IMR-90 (cell line): ENCODE results near the gene CDK17. TPM values are rescaled to one million over a fixed set of nuclear protein-coding genes. Genes with fewer than 3 reads are reported as not detected.

Experiments used
- ATAC-seq: fragments of 200-7000 bp; cut with Tn5 transposase; 2 replicates; pipeline ENCODE4 v1.9.1; 2020; ENCODE audit warnings: low read depth, mild to moderate bottlenecking, moderate library complexity
- BruUV-seq: library from RNA; stranded (reverse); fragments of 400-500 nt; replicated peaks from 2 replicates; lab custom pipeline; 2021; lab: Mats Ljungman, UMichigan
- CTCF ChIA-PET: fragments of 300-600 bp; formaldehyde crosslinking; extraction: SDS; loops from one replicate; lab custom pipeline; 2021; ENCODE audit warnings: antibody characterized with exemption; lab: Yijun Ruan, JAX
- POLR2A ChIA-PET: fragments of 300-600 bp; sonication (Branson Sonifier 250); formaldehyde crosslinking; loops from one replicate; lab custom pipeline; 2022; ENCODE audit warnings: antibody characterized with exemption; ENCODE audit not compliant: unreplicated experiment; lab: Charles Lee
- DNase-seq: peaks from one replicate; pipeline ENCODE4 v3.0.0; 2013
- H2AFZ ChIP-seq: replicated peaks from 2 replicates; pipeline ENCODE3; 2013; ENCODE audit warnings: low read length, mild to moderate bottlenecking; ENCODE audit not compliant: poor library complexity
- H2AK5ac ChIP-seq: 2 replicates; pipeline ENCODE4 v1.6.1; 2013; ENCODE audit warnings: low read depth, low read length, inconsistent platforms
- H2AK9ac ChIP-seq: replicated peaks from 2 replicates; pipeline ENCODE3; 2013; ENCODE audit warnings: mild to moderate bottlenecking, low read depth, low read length, moderate library complexity; ENCODE audit not compliant: poor library complexity
- H2BK120ac ChIP-seq: 2 replicates; pipeline ENCODE4 v1.6.1; 2013; ENCODE audit warnings: low read depth, low read length, inconsistent platforms
- H2BK15ac ChIP-seq: 3 replicates; pipeline ENCODE4 v1.6.1; 2013; ENCODE audit warnings: low read depth, low read length, inconsistent platforms
- H2BK20ac ChIP-seq: 2 replicates; pipeline ENCODE4 v1.6.1; 2013; ENCODE audit warnings: low read depth, mild to moderate bottlenecking, inconsistent platforms, low read length, moderate library complexity
- H2BK5ac ChIP-seq: 2 replicates; pipeline ENCODE4 v1.6.1; 2013; ENCODE audit warnings: mild to moderate bottlenecking, low read depth, low read length, inconsistent platforms; ENCODE audit not compliant: poor library complexity, severe bottlenecking
- H3K14ac ChIP-seq: replicated peaks from 2 replicates; pipeline ENCODE4 v1.6.1; 2013; ENCODE audit warnings: low read depth, low read length, inconsistent platforms
- H3K18ac ChIP-seq: 2 replicates; pipeline ENCODE4 v1.6.1; 2013; ENCODE audit warnings: low read depth, low read length, control low read depth
- H3K23ac ChIP-seq: 2 replicates; pipeline ENCODE4 v1.6.1; 2013; ENCODE audit warnings: low read depth, low read length, inconsistent platforms
- H3K27ac ChIP-seq: 2 replicates; pipeline ENCODE4 v1.5.1; 2013; ENCODE audit warnings: mild to moderate bottlenecking, control low read depth, low read length; ENCODE audit not compliant: insufficient read depth
- H3K27me3 ChIP-seq: 2 replicates; pipeline ENCODE4 v1.6.1; 2013; ENCODE audit warnings: low read length; ENCODE audit not compliant: control insufficient read depth, insufficient read depth
- H3K36me3 ChIP-seq: 2 replicates; pipeline ENCODE4 v1.6.1; 2013; ENCODE audit warnings: low read length, mixed read lengths; ENCODE audit not compliant: control insufficient read depth, insufficient read depth
- H3K4ac ChIP-seq: 2 replicates; pipeline ENCODE4 v1.6.1; 2013; ENCODE audit warnings: low read depth, low read length, inconsistent platforms
- H3K4me1 ChIP-seq: 2 replicates; pipeline ENCODE4 v1.6.1; 2013; ENCODE audit warnings: low read length, mixed read lengths; ENCODE audit not compliant: control insufficient read depth, insufficient read depth
- H3K4me2 ChIP-seq: 2 replicates; pipeline ENCODE4 v1.6.1; 2013; ENCODE audit warnings: low read depth, mild to moderate bottlenecking, control low read depth, low read length, moderate library complexity
- H3K4me3 ChIP-seq: 2 replicates; pipeline ENCODE4 v1.5.1; 2013; ENCODE audit warnings: low read depth, mild to moderate bottlenecking, control low read depth, low read length, moderate library complexity; ENCODE audit not compliant: insufficient read depth
- H3K56ac ChIP-seq: 2 replicates; pipeline ENCODE4 v1.6.1; 2013; ENCODE audit warnings: low read length, inconsistent platforms; ENCODE audit not compliant: insufficient read depth; ENCODE audit errors: extremely low read depth
- H3K79me1 ChIP-seq, 2 experiments: 2 replicates each; pipeline ENCODE4 v1.6.1; 2013; ENCODE audit warnings: low read length in 2 of 2, inconsistent platforms in 1 of 2, low read depth in 1 of 2
- H3K9ac ChIP-seq: 2 replicates; pipeline ENCODE4 v1.6.1; 2013; ENCODE audit warnings: low read depth, low read length, control low read depth
- H3K9me1 ChIP-seq: 2 replicates; pipeline ENCODE4 v1.6.1; 2013; ENCODE audit warnings: low read length, inconsistent platforms; ENCODE audit not compliant: insufficient read depth
- H3K9me3 ChIP-seq: 2 replicates; pipeline ENCODE4 v1.6.1; 2013; ENCODE audit warnings: low read length; ENCODE audit not compliant: control insufficient read depth, insufficient read depth
- H4K20me1 ChIP-seq: 2 replicates; pipeline ENCODE4 v1.6.1; 2013; ENCODE audit warnings: low read length, inconsistent platforms; ENCODE audit not compliant: insufficient read depth
- H4K5ac ChIP-seq: 2 replicates; pipeline ENCODE4 v1.6.1; 2013; ENCODE audit warnings: mild to moderate bottlenecking, low read depth, low read length, control low read depth
- H4K8ac ChIP-seq, 2 experiments: 2 replicates each; pipeline ENCODE4 v1.6.1; 2013; ENCODE audit warnings: low read depth in 2 of 2, low read length in 2 of 2, control low read depth in 1 of 2, inconsistent platforms in 1 of 2
- H4K91ac ChIP-seq: 2 replicates; pipeline ENCODE4 v1.6.1; 2013; ENCODE audit warnings: low read depth, low read length, inconsistent platforms; ENCODE audit not compliant: insufficient read depth
- BHLHE40 ChIP-seq: fragments of 150-350 bp; IDR thresholded peaks from 2 replicates; pipeline ENCODE4 v1.6.1; 2016; ENCODE audit warnings: mild to moderate bottlenecking, low read depth, low read length
- CEBPB ChIP-seq: IDR thresholded peaks from 2 replicates; pipeline ENCODE4 v1.6.1; 2012; ENCODE audit warnings: low read depth, low read length, improper control_type of control experiment
- CHD1 ChIP-seq: IDR thresholded peaks from 2 replicates; pipeline ENCODE4 v1.6.1; 2012; ENCODE audit warnings: low read depth, low read length, improper control_type of control experiment
- CTCF ChIP-seq: conservative IDR thresholded peaks from 2 replicates; pipeline ENCODE4 v1.5.1; 2012; ENCODE audit warnings: mild to moderate bottlenecking, low read depth, low read length, improper control_type of control experiment
- FOS ChIP-seq: fragments of 150-350 bp; IDR thresholded peaks from 2 replicates; pipeline ENCODE4 v1.6.1; 2016; ENCODE audit warnings: low read depth, low read length
- MAFK ChIP-seq: IDR thresholded peaks from 2 replicates; pipeline ENCODE4 v1.6.1; 2012; ENCODE audit warnings: low read depth, low read length, improper control_type of control experiment
- MXI1 ChIP-seq: IDR thresholded peaks from 2 replicates; pipeline ENCODE4 v1.6.1; 2012; ENCODE audit warnings: low read depth, mild to moderate bottlenecking, low read length, moderate library complexity, borderline replicate concordance
- POLR2A ChIP-seq: IDR thresholded peaks from 2 replicates; pipeline ENCODE4 v1.6.1; 2012; ENCODE audit warnings: mild to moderate bottlenecking, low read depth, low read length
- RCOR1 ChIP-seq: IDR thresholded peaks from 2 replicates; pipeline ENCODE4 v1.6.1; 2012; ENCODE audit warnings: mild to moderate bottlenecking, low read length, improper control_type of control experiment; ENCODE audit not compliant: insufficient replicate concordance
- RFX5 ChIP-seq: IDR thresholded peaks from 2 replicates; pipeline ENCODE4 v1.8.0; 2012; ENCODE audit warnings: low read depth, mild to moderate bottlenecking, low read length, moderate library complexity
- SMC3 ChIP-seq: fragments of 150-350 bp; IDR thresholded peaks from 2 replicates; pipeline ENCODE4 v1.6.1; 2016; ENCODE audit warnings: low read depth, mild to moderate bottlenecking, antibody characterized with exemption, low read length, moderate library complexity
- WGBS, 2 experiments: methylation state at CpG; one replicate each; pipeline versions ENCODE4 v1.1.5 to v1.1.7; 2013; ENCODE audit warnings: missing lambda C conversion rate in 2 of 2; ENCODE audit not compliant: insufficient read length in 1 of 2; ENCODE audit errors: extremely low coverage in 2 of 2; 5-methylcytosine and 5-hydroxymethylcytosine counted together
- dilution Hi-C: fragments of 300-500 bp; cut with HindIII; formaldehyde crosslinking; loops from one replicate; pipeline ENCODE4 v1.14.3; 2018; ENCODE audit warnings: low sequenced_read_pairs; ENCODE audit not compliant: unreplicated experiment
- in situ Hi-C: fragments of 300-500 bp; cut with MboI; formaldehyde crosslinking; loops from 3 replicates; pipeline ENCODE4 v1.14.3; 2019; ENCODE audit warnings: low sequenced_read_pairs, inconsistent platforms, mixed read lengths
- intact Hi-C: fragments of 100-400 bp; cut with micrococcal nuclease; formaldehyde crosslinking; loops from 2 replicates; pipeline ENCODE4 v1.10.0; 2022
- polyA plus RNA-seq, 3 experiments: library from polyadenylated mRNA; depleted of rRNA; stranded (reverse); fragments of >200 nt; gene quantifications; 2 replicates each; pipeline ENCODE4 v1.2.3, GENCODE V29; 2012; ENCODE audit warnings: low replicate concordance in 1 of 3
- total RNA-seq: library from RNA; depleted of rRNA; stranded (reverse); fragments of >200 nt; gene quantifications from 2 replicates; pipeline ENCODE4 v1.2.3, GENCODE V29; 2012

The CDK17 gene
- total and polyA plus RNA-seq, 2 of the 4 experiments (the other 2 are of a cell fraction) = 14.5 to 50.2 TPM

GRCh38 chr12:96321941-96322340 lies 78.3 kb downstream of the CDK17 start:
- no peak for TF ChIP-seq CHD1
- TF ChIP-seq RCOR1 = no peak
- no peak for TF ChIP-seq BHLHE40
- TF ChIP-seq MAFK = no peak
- no peak for TF ChIP-seq POLR2A
- TF ChIP-seq RFX5 = no peak
- TF ChIP-seq MXI1 = no peak
- no peak for TF ChIP-seq CEBPB
- TF ChIP-seq FOS = no peak
- TF ChIP-seq SMC3 = no peak
- no peak for TF ChIP-seq CTCF
- ChIA-PET POLR2A (no interaction called here), CTCF (no interaction called here)
- intact Hi-C loops (no loop called here), dilution Hi-C loops (no loop called here), in situ Hi-C loops (no loop called here)
- Histone ChIP-seq H2BK15ac (no peak overlapping the region), H4K5ac (no peak overlapping the region), H3K27me3 (no peaks in the 10 kb centered on the region), H3K27ac (no peak overlapping the region), H2BK120ac (no peak overlapping the region), H2AK5ac (no peak overlapping the region), H2BK5ac (no peak overlapping the region), H2AFZ (no peak overlapping the region), H4K8ac (no peak overlapping the region), H3K9me3 (no peaks in the 10 kb centered on the region), H4K20me1 (peaks cover 4% of the 10 kb centered on the region; the same call in 1 of the 2 replicates), H3K4me3 (no peak overlapping the region), H3K4me2 (no peak overlapping the region), H3K9me1 (no peaks in the 10 kb centered on the region), H3K36me3 (peaks cover 13% of the 10 kb centered on the region), H3K9ac (no peak overlapping the region), H2BK20ac (no peak overlapping the region), H3K23ac (no peak overlapping the region), H4K91ac (no peak overlapping the region), H3K56ac (no peak overlapping the region), H3K18ac (no peak overlapping the region), H3K79me1 (peaks cover 18 to 20% of the 10 kb centered on the region in 2 experiments), H3K4ac (no peak overlapping the region), H2AK9ac (no peak overlapping the region), H3K14ac (no peak overlapping the region), H3K4me1 (no peaks in the 10 kb centered on the region)
- no peak for ATAC-seq
- BruUV-seq = no TSS peak
- no peak for DNase-seq
- no CpG with 5 or more reads among the region's 6 CpGs for WGBS, 2 experiments
